Measurements from ENCODE around the gene SCFD1.

DNA sequence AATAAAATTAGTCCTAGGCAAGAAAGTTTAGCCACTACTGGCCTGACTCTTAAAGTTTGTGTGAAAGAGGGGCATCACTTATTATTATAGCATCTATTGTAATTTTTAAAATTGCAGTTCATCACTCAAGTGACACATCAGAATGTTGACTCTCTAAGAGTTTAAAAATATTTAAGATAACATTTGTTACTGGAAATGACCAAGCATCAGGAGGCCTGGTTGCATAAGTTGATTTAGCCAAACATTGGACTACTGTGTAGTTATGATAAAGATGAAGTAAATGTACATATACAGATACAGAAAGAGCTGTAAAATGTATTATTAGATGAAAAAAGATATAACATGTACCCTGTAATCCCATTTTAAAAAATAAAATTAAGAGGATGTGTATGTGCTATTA lies 47.5 kb downstream of the SCFD1 start:
- TF ChIP-seq, protein P1, sequence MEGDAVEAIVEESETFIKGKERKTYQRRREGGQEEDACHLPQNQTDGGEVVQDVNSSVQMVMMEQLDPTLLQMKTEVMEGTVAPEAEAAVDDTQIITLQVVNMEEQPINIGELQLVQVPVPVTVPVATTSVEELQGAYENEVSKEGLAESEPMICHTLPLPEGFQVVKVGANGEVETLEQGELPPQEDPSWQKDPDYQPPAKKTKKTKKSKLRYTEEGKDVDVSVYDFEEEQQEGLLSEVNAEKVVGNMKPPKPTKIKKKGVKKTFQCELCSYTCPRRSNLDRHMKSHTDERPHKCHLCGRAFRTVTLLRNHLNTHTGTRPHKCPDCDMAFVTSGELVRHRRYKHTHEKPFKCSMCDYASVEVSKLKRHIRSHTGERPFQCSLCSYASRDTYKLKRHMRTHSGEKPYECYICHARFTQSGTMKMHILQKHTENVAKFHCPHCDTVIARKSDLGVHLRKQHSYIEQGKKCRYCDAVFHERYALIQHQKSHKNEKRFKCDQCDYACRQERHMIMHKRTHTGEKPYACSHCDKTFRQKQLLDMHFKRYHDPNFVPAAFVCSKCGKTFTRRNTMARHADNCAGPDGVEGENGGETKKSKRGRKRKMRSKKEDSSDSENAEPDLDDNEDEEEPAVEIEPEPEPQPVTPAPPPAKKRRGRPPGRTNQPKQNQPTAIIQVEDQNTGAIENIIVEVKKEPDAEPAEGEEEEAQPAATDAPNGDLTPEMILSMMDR (IDR thresholded peaks at IDR 0.05): no peak
- no peak for TF ChIP-seq POLR2A (IDR thresholded peaks at IDR 0.05)
